HepG2 (cell line): ENCODE results near the gene GFAP. TPM values are rescaled to one million over a fixed set of nuclear protein-coding genes. Genes with fewer than 3 reads are reported as not detected.
A peak's percentile ranks its signal among the peaks of the same experiment; 100 is the strongest.

Experiments used
- DR1 ChIP-seq: sonication (generic); formaldehyde crosslinking; IDR thresholded peaks from 2 replicates; pipeline ENCODE4 v1.8.0; 2021; ENCODE audit warnings: mild to moderate bottlenecking, missing genetic modification reagents, inconsistent platforms
- FOXJ3 ChIP-seq: sonication (generic); formaldehyde crosslinking; IDR thresholded peaks from 2 replicates; pipeline ENCODE4 v1.4.0; 2020; ENCODE audit warnings: missing genetic modification reagents, mild to moderate bottlenecking, borderline replicate concordance
- HOXA3 ChIP-seq: sonication (generic); formaldehyde crosslinking; IDR thresholded peaks from 2 replicates; pipeline ENCODE4 v1.5.0; 2020; ENCODE audit warnings: missing genetic modification reagents
- HOXD1 ChIP-seq: sonication (generic); formaldehyde crosslinking; IDR thresholded peaks from 2 replicates; pipeline ENCODE4 v1.5.0; 2020; ENCODE audit warnings: missing genetic modification reagents
- MXD4 ChIP-seq: IDR thresholded peaks from 2 replicates; pipeline ENCODE4 v1.6.1; 2016; ENCODE audit warnings: mild to moderate bottlenecking, missing biosample characterization, missing genetic modification reagents
- NCOA2 ChIP-seq: sonication (generic); formaldehyde crosslinking; IDR thresholded peaks from 2 replicates; pipeline ENCODE4 v1.8.0; 2022; ENCODE audit warnings: inconsistent platforms
- NFATC3 ChIP-seq: sonication (generic); formaldehyde crosslinking; IDR thresholded peaks from 2 replicates; pipeline ENCODE4 v1.5.1; 2020; ENCODE audit warnings: mild to moderate bottlenecking, missing genetic modification reagents
- NFE2 ChIP-seq: sonication (generic); formaldehyde crosslinking; IDR thresholded peaks from 2 replicates; pipeline ENCODE4 v1.4.0; 2020; ENCODE audit warnings: missing genetic modification reagents
- RFXANK ChIP-seq: IDR thresholded peaks from 2 replicates; pipeline ENCODE4 v1.6.1; 2016
- SOX5 ChIP-seq: IDR thresholded peaks from 2 replicates; pipeline ENCODE4 v1.6.1; 2016; ENCODE audit warnings: borderline replicate concordance
- TGIF2 ChIP-seq: IDR thresholded peaks from 2 replicates; pipeline ENCODE4 v1.6.1; 2016; ENCODE audit warnings: control low read depth, missing compliant biosample characterization
- ZBTB21 ChIP-seq: sonication (generic); formaldehyde crosslinking; IDR thresholded peaks from 2 replicates; pipeline ENCODE4 v1.4.0; 2020; ENCODE audit warnings: missing genetic modification reagents
- ZBTB3 ChIP-seq: sonication (generic); formaldehyde crosslinking; IDR thresholded peaks from 2 replicates; pipeline ENCODE4 v1.4.0; 2020; ENCODE audit warnings: low read depth, mild to moderate bottlenecking, moderate library complexity, missing genetic modification reagents, borderline replicate concordance
- ZC3H4 ChIP-seq: sonication (generic); formaldehyde crosslinking; IDR thresholded peaks from 2 replicates; pipeline ENCODE4 v1.4.0; 2020; ENCODE audit warnings: missing genetic modification reagents, borderline replicate concordance
- ZNF282 ChIP-seq: fragments of 450-650 bp; IDR thresholded peaks from 2 replicates; pipeline ENCODE4 v1.6.1; 2018; ENCODE audit not compliant: partially characterized antibody
- ZNF468 ChIP-seq: sonication (generic); formaldehyde crosslinking; IDR thresholded peaks from 2 replicates; pipeline ENCODE4 v1.8.0; 2022; ENCODE audit warnings: mild to moderate bottlenecking, moderate library complexity, missing genetic modification reagents
- ZNF564 ChIP-seq: sonication (generic); formaldehyde crosslinking; IDR thresholded peaks from 2 replicates; pipeline ENCODE4 v1.8.1; 2023; ENCODE audit warnings: mild to moderate bottlenecking, missing genetic modification reagents
- ZNF652 ChIP-seq: IDR thresholded peaks from 2 replicates; pipeline ENCODE4 v1.6.1; 2016; ENCODE audit warnings: low read depth, borderline replicate concordance
- ZNF781 ChIP-seq: sonication (generic); formaldehyde crosslinking; IDR thresholded peaks from 2 replicates; pipeline ENCODE4 v1.5.1; 2020; ENCODE audit warnings: borderline replicate concordance, mild to moderate bottlenecking, missing genetic modification reagents; ENCODE audit errors: not compliant biosample characterization
- ZNF816 ChIP-seq: sonication (generic); formaldehyde crosslinking; IDR thresholded peaks from 2 replicates; pipeline ENCODE4 v1.8.0; 2022; ENCODE audit warnings: missing genetic modification reagents, mild to moderate bottlenecking, borderline replicate concordance
- polyA plus RNA-seq, 8 experiments: library from polyadenylated mRNA; depleted of rRNA in 3 of 8; stranded (reverse) in 7 of 8; unstranded in 1 of 8; fragments of >200 nt; fragmentation: Illumina TruSeq in 4 of 8; extraction: Trizol in 4 of 8; gene quantifications; 2 replicates each; pipeline versions ENCODE4 v1.2.1 to v1.2.3, GENCODE V29; 2011 to 2016; ENCODE audit warnings: low read depth in 4 of 8, missing spikeins in 1 of 8, mixed read lengths in 1 of 8; ENCODE audit not compliant: insufficient read depth in 1 of 8
- total RNA-seq, 5 experiments: library from RNA; depleted of rRNA; stranded (reverse); fragments of >200 nt; fragmentation: Illumina TruSeq; extraction: Trizol; gene quantifications; 2 replicates each; pipeline ENCODE4 v1.2.3, GENCODE V29; 2016; ENCODE audit warnings: low read depth in 1 of 5
- TF ChIP-seq, protein P1 (sequence below): sonication (generic); formaldehyde crosslinking; IDR thresholded peaks from 2 replicates; pipeline ENCODE4 v1.9.0; 2021; ENCODE audit warnings: missing genetic modification reagents, mild to moderate bottlenecking, borderline replicate concordance
- TF ChIP-seq, protein P2 (sequence below): sonication (generic); formaldehyde crosslinking; IDR thresholded peaks from 2 replicates; pipeline ENCODE4 v1.5.0; 2020; ENCODE audit warnings: missing genetic modification reagents, mild to moderate bottlenecking, borderline replicate concordance
- TF ChIP-seq, protein P3 (sequence below): sonication (generic); formaldehyde crosslinking; IDR thresholded peaks from 2 replicates; pipeline ENCODE4 v1.9.0; 2022; ENCODE audit warnings: missing genetic modification reagents, mild to moderate bottlenecking, borderline replicate concordance
- TF ChIP-seq, protein P4 (sequence below): IDR thresholded peaks from 2 replicates; pipeline ENCODE4 v1.6.1; 2018; ENCODE audit warnings: missing genetic modification reagents, mild to moderate bottlenecking, missing compliant biosample characterization
- TF ChIP-seq, protein P5 (sequence below): sonication (generic); formaldehyde crosslinking; IDR thresholded peaks from 2 replicates; pipeline ENCODE4 v1.8.0; 2022; ENCODE audit warnings: missing genetic modification reagents, mild to moderate bottlenecking, borderline replicate concordance

Gene GFAP
- total and polyA plus RNA-seq, 2 of the 13 experiments (the other 11 are each of a cell fraction or from before 2014, with no cell fraction given), result 0.11 to 0.29 TPM

DNA sequence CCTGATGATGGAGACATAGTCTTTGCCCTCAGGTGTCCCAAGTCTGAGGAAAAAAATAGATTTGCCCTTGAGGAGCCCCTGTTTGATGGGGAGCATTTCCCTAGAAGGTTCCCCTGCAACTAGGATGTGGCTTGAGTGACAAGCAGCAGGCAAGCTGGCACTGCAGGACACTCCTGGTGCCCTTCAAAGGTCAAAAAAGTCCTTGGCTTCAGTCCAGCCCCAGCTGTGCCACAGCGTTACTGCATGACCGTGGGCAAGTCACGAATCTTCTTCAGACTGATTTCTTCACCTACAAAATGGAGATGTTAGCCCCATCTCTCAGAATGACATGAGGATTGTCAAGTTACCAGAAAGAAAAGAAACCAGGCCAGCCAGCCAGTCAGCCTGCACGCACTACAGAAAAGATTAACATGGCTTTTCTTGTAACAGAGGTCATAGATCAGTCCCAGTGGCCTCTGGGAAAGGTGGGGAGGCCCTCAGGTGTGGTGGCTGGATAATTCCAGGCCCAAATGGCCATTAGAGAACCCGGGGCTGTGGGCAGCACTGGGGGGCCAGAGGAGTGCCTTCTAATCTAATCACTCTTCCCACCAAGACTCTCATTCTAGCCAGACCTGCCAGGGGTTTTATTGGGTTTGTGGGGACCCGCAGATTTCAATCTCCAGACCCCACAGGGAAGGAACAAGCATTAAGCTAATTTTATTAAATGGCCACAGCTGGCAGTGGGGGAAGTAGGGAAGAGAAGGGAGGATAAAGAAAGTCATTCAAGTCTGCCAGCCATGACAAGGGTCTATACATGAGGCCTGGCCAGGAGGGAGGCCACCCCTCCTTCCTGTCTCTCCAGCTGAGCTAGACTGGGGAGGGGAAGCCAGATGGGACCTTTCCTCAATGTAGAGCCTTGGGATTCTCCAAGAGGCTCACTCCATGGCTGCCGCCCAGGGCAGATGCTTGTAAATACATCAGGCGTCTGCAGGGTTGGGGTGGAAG, 42.0 kb upstream of the GFAP start (continued):
- TF ChIP-seq, protein P1, sequence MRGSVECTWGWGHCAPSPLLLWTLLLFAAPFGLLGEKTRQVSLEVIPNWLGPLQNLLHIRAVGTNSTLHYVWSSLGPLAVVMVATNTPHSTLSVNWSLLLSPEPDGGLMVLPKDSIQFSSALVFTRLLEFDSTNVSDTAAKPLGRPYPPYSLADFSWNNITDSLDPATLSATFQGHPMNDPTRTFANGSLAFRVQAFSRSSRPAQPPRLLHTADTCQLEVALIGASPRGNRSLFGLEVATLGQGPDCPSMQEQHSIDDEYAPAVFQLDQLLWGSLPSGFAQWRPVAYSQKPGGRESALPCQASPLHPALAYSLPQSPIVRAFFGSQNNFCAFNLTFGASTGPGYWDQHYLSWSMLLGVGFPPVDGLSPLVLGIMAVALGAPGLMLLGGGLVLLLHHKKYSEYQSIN (CRISPR knock-in tag), result no peak
- no peak for TF ChIP-seq NFE2
- 0 out of 2 replicates have a peak, but pooled peaks have one; percentile 33 for TF ChIP-seq HOXA3 (CRISPR knock-in tag)
- TF ChIP-seq DR1, result no peak
- TF ChIP-seq SOX5 (CRISPR knock-in tag), result no peak
- no peak for TF ChIP-seq FOXJ3 (CRISPR knock-in tag)
- no peak for TF ChIP-seq TGIF2 (CRISPR knock-in tag)
- no peak for TF ChIP-seq ZNF816 (CRISPR knock-in tag)
- TF ChIP-seq ZNF468, result no peak
- no peak for TF ChIP-seq ZNF652 (CRISPR knock-in tag)
- TF ChIP-seq HOXD1 (CRISPR knock-in tag), result no peak
- TF ChIP-seq ZBTB21, result no peak
- TF ChIP-seq ZC3H4, result no peak
- TF ChIP-seq, protein P2, sequence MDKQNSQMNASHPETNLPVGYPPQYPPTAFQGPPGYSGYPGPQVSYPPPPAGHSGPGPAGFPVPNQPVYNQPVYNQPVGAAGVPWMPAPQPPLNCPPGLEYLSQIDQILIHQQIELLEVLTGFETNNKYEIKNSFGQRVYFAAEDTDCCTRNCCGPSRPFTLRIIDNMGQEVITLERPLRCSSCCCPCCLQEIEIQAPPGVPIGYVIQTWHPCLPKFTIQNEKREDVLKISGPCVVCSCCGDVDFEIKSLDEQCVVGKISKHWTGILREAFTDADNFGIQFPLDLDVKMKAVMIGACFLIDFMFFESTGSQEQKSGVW (CRISPR knock-in tag), result no peak
- no peak for TF ChIP-seq ZBTB3 (CRISPR knock-in tag)
- no peak for TF ChIP-seq RFXANK
- no peak for TF ChIP-seq NCOA2 (CRISPR knock-in tag)
- TF ChIP-seq, protein P3, sequence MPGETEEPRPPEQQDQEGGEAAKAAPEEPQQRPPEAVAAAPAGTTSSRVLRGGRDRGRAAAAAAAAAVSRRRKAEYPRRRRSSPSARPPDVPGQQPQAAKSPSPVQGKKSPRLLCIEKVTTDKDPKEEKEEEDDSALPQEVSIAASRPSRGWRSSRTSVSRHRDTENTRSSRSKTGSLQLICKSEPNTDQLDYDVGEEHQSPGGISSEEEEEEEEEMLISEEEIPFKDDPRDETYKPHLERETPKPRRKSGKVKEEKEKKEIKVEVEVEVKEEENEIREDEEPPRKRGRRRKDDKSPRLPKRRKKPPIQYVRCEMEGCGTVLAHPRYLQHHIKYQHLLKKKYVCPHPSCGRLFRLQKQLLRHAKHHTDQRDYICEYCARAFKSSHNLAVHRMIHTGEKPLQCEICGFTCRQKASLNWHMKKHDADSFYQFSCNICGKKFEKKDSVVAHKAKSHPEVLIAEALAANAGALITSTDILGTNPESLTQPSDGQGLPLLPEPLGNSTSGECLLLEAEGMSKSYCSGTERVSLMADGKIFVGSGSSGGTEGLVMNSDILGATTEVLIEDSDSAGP (CRISPR knock-in tag), result no peak
- TF ChIP-seq ZNF781 (CRISPR knock-in tag), result no peak
- TF ChIP-seq ZNF564, result no peak
- TF ChIP-seq, protein P4, sequence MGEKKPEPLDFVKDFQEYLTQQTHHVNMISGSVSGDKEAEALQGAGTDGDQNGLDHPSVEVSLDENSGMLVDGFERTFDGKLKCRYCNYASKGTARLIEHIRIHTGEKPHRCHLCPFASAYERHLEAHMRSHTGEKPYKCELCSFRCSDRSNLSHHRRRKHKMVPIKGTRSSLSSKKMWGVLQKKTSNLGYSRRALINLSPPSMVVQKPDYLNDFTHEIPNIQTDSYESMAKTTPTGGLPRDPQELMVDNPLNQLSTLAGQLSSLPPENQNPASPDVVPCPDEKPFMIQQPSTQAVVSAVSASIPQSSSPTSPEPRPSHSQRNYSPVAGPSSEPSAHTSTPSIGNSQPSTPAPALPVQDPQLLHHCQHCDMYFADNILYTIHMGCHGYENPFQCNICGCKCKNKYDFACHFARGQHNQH (CRISPR knock-in tag), result no peak
- no peak for TF ChIP-seq MXD4 (CRISPR knock-in tag)
- 0 out of 2 replicates have a peak, but pooled peaks have one; percentile 74 for TF ChIP-seq NFATC3 (CRISPR knock-in tag)
- TF ChIP-seq, protein P5, sequence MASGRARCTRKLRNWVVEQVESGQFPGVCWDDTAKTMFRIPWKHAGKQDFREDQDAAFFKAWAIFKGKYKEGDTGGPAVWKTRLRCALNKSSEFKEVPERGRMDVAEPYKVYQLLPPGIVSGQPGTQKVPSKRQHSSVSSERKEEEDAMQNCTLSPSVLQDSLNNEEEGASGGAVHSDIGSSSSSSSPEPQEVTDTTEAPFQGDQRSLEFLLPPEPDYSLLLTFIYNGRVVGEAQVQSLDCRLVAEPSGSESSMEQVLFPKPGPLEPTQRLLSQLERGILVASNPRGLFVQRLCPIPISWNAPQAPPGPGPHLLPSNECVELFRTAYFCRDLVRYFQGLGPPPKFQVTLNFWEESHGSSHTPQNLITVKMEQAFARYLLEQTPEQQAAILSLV (CRISPR knock-in tag), result no peak
- no peak for TF ChIP-seq ZNF282
